GM21529 (cell line): ENCODE measurements around the gene FHAD1.

Experiments
- ATAC-seq: cut with Tn5 transposase; IDR thresholded peaks from one replicate; pipeline ENCODE4 v1.9.1; 2021; ENCODE audit not compliant: unreplicated experiment

FHAD1 gene

DNA sequence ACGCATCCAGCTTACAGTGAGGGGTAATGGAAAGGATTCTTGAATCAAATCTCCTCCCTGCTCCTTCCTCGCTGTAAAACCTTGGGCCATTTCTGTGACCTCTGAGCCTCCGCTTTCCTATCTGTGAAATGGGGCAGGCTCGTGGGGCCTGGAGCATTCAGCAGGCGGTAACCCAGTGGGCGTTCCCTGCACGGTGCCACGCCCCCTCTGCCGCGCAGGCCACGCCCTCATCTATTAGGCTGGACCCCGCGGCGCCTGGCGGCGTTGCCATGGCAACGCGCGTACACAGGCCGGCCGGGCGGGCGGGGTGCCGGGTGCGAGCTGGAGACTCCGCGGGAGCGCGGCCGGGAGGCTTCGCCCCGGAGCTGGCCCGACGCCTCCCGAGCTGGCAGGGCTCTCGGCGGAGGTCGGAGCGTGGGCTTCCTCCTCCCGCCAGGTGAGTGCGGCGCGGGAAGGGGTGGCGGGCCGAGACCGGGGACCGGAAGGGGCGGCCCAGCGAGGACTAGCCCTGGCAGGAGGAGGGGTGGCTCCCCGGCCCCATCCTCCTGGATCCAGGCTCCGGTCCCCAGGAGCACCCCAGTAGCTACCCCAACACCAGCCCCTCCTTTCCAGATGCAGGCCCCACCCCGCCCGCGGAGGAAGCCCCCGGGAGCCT, at the start of gene FHAD1:
Gene FHAD1 (plus strand): TSS at position 264 of the 655 bp plus-strand sequence. CDS start 4,562 bp downstream, outside the sequence.
- no peak for ATAC-seq

DNA sequence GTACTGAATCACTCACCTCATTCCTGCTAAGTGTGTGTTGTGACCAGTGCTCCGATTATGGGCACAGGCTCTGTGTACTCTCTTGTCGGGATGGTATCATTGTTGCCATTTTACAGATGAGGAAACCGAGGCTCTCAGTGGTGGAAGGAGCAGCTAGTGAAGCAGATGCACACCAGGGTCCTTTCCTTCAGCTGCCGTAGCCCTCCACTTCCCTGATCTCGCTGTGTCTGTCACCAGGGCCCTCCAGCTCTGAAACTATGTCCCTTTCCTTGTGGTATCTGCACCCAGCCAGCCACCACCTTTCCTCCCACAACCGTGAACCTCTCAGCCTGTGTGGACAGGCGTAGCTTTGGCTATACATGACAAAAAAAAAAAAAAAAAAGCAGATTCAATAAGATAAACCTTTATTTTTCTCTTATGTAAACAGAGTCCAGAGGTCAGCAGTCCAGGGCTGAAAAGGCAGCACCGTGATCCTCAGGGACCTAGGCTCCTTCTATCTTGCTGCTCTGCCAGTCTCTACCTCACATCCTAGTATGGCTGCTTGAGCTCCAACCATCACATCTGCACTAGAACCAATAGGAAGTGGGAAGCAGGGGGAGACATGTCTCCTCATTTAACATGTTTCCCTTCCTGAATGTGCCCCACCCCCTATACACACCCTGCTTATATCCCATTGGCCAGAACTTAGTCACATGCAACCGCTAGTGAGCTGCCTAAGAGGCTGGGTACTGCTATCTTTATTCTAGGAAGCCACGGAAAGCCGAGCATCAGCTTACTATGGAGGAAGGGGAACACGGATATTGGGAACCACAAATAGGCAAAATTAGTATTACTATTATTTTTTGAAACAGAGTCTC, 49.2 kb upstream of the FHAD1 start:
- no peak for ATAC-seq

DNA sequence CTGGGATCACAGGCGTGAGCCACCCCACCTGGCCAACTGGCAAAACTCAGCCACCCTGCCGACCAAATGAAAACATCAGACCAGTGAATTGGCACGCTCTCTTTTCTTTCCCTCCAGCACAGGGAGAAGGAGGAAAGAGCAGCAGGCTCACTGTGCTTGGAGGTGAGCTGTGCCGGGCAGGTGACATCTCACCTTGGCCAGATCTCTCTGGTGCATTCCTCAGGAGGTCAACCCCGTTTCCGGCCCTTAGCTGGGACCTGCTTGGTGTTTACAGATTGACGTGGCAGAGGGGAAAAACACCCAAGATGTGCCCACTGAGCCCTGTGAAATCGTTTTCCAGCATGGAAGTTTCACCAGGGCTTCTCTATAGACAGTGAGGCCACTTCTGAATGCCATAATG, 48.3 kb upstream of the FHAD1 start:
- no peak for ATAC-seq

- ATAC-seq = no peak
Measured at GRCh38 chr1:15201221-15201620, 45.8 kb upstream of the FHAD1 start.

DNA sequence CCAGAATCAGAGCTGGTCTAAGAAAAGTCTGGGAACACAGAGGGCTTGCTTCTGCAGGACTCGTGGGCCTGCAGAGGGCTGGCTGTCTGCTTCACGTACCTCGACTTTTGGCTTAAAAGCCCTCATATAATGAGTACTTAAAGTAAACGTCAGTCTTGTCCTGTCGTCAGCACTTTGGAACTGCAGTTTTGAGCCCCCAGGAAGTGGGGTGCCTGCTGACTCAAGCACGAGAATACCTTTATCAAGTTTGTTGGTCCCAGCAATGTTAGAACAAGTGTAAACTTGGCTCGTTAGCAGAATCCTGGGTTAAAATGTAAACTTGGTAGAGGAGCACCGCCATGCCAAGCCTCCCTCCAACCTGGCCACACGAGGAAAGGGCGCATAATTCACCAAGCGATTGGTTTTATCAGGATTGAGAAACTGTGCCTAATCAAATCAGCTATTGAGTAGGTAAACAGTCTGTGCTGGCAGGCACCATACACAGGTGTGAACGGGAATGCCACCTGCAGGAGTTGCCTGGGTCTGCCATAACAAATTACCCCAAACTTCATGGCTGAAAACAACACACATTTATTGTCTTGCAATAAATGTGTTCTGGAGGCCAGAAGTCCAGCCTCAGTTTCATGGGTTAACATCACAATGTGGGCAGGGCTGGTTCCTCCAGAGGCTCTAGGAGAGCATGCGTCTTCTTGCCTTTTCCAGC, 45.0 kb upstream of the FHAD1 start:
- ATAC-seq = no peak

- no peak for ATAC-seq
Measured at GRCh38 chr1:15204931-15205330, 42.1 kb upstream of the FHAD1 start.

- no peak for ATAC-seq
Measured at GRCh38 chr1:15205586-15206346, 41.3 kb upstream of the FHAD1 start.

DNA sequence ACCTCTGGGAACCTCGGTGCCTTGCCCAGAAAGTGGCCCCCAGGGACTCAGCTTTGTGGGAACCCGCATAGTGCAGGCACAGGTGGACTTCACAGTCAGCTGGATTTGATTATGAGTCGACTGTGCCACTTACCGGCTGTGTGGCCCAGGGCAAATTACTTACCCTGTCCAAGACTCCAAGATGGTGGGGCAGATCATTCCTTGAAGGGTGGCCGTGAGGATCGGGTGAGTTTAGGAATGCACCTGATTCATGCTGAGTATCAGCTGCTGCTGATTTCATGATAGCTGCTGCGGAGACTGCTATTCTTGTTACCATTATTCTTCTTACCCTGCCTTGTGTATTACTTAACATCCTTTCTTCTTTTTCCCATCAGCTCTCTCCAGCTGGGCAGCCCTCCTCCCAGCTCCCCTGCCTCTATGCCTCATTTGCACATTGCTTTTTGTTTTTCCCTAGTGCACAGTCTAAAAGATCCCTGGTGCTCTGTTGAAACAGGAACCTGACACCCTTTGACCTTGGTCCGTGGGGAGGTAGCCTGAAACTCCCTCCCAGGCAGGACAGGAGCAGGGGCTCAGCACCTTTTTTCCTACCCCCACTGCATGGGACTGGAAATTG, 40.5 kb upstream of the FHAD1 start:
- no peak for ATAC-seq

DNA sequence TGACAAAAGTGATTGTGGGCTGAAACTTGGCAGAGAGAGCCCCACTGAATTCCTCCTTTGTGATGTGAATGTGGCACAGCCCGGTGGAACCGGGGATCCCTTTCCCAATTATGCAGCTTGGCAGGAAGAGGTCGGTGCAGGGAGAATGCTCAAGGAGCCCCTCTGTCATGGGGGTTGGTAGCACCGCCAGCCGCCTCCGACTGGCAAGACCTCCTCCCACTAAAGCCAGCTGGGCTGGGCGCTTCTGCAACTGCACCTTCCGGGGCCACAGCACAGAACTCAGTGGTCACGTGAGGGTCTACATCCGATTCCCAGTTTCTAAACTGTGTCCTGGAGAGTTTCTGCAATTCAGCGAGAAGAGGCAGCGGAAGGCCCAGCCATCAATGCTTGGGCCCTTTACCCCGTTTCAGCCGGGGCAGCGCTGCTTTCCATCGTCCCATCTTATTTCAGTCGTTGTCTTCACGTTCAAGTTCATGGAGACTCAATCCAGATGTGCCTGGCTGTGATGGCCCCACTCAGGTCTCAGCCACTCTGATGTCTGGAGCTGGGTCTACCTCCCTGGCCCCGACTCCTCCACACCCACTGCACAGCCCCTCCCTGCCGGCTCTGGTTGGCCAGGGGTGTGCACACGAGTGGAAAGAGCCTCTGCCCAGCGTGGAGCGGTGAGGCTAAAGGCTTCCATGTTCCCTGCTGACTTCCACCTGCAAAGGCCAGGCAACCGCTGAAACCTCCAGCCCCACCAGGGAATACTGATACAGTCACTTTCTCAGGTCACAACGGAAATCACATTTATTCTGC, 39.8 kb upstream of the FHAD1 start:
- ATAC-seq = no peak

DNA sequence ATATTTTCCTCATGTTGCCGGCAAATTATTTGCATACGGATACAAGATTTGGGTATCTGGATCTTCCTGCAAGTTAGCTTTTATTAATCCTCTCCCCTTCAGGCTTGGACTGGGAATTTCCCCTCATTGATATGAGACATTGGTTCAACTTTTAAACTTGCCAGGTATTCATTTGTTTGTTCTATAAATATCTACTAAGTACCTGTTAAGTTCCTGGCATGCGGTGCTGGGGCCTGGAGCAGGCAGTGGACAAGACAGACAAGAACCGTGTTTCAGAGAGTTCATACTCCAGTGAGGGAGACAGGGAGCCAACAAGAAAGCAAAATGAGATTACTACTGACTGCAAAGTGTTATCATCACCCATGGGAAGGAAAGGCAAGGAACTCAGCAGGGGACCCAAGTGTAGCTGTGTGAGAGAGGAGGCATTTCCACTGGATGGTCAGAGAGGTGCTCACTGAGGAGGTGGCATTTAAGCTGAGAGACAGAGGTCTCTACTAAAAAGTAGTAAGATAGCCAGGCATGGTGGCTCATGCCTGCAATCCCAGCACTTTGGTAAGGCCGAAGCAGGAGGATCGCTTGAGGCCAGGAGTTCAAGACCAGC, 39.1 kb upstream of the FHAD1 start:
- ATAC-seq = no peak

GRCh38 chr1:15210651-15211375, 36.2 kb upstream of the FHAD1 start:
- no peak for ATAC-seq

- ATAC-seq = no peak
Measured at GRCh38 chr1:15211424-15211823, 35.6 kb upstream of the FHAD1 start.

DNA sequence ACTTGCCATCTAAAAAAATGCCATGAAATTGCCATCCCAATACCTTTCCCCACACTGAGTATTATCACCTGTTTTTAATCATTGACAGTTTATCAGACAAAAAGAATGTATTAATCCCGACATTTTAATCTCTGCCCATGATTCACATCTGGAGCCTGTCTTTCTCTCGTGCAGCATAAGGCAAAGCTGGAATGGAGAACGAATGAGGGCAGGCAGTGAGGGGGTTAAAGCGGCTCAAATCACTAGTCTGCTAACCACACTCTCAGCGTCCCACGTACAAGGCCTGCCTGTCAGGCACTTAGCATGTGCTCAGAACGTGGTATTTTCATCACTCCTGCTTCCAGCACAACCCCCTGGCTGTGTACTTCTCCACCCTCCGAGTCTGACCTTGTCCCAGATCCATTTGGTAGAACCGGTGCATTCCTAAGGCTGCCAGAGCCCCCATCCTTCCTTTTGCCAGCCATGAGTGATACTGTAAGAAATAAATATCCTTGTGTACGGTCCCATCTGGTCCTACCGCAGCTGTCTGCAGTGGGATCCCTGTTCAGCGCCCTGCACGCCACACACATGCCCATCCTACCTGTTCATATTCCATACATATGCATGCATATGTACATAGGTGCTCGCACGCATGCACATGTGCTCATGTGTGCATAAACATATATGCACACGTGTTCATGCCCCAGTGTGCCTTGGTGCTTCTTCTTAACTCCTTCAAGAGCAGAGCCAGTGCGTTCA, 34.6 kb upstream of the FHAD1 start:
- ATAC-seq = no peak

DNA sequence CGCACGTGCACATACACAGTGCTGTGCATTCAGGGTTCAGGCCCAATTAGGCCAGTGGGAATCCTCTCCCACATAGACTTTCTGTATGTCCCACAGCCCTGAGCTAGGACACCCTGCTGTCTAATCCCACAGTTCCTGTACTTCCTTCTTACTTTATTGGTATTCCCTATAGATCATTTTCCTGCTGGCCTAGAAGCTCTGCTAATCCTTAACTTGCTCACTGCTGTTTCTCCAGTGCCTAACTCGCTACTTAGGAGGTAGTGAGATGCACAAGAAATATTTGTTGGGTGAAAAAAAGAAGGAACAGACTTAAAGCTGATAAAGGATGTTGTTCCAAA, 34.1 kb upstream of the FHAD1 start:
- ATAC-seq = no peak

DNA sequence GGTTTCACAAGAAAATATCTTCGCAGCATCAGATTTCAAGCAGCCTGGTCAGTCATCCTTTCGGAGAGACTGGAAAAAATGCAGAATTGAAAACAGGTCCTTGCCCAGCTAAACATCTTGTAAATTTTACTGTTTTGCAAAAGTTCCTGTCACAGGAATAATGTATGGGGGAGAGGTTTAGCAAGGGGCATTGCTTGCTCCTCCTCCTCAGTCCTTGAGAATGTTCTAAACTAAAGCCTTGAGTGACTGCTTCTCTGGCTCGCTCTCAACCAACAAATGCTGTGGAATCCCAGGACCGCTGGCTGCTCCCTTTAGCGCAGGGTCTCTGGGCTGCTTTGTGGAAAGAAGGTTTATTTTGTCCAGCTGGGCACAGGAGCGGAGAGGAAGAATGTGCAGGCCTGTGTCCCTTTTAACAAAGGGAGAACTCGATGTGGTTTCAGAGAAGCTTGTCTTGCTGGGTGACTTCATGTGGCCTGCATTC, 33.6 kb upstream of the FHAD1 start:
- ATAC-seq = no peak

DNA sequence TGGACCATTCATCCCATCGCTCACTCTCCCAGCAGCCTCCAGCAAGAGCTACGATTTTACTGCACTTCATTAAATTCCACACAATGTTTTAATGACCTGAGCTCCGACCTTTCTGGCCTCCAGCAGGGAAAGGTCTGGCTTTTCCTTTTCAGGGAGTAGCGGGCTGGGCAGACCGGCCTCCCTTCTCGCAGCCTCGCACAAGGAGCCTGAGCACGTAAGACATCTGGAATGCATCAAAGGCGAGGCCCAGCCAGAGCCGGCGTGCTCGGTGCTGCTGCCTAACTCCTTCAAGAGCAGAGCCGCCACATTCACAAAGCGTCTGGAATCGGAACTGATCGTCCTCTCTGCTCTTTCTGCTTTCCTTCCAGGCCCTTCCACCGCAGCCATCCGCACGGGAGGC, 32.5 kb upstream of the FHAD1 start:
- ATAC-seq = no peak

DNA sequence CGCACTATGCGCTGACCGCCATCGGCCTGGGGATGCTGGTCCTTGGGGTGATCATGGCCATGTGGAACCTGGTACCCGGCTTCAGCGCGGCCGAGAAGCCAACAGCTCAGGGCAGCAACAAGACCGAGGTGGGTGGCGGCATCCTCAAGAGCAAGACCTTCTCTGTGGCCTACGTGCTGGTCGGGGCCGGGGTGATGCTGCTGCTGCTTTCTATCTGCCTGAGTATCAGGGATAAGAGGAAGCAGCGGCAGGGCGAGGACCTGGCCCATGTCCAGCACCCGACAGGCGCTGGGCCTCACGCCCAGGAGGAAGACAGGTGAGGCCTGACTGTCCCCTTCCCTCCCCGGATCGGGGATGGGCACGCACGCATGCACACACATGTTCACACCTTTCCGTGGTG, 31.9 kb upstream of the FHAD1 start:
- no peak for ATAC-seq

DNA sequence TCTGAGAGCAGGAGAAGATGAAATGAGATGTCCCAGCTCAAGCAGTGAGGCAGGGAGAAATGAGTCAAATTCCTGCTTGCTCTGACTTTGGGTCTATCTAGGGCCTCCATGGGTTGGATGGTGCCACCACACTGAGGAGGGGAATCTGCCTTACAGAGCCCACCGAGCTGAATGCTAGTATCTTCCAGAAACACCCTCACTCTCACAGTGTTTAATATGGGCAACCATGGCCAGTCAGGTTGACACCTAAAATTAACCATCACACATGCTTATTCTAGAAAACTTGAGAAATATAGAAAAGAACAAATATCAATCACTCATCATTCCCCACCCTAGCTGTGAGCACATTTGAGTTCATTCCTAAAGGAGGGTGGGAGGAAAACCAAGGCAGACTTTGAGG, 29.4 kb upstream of the FHAD1 start:
- no peak for ATAC-seq
